DMS 273 (cell line): Measurements from ENCODE around the gene HOXA4.

Source experiments
- DNase-seq: peaks from one replicate; lab custom pipeline; 2025; ENCODE audit not compliant: unreplicated experiment; lab: John Stamatoyannopoulos, UW

Gene HOXA4

DNA sequence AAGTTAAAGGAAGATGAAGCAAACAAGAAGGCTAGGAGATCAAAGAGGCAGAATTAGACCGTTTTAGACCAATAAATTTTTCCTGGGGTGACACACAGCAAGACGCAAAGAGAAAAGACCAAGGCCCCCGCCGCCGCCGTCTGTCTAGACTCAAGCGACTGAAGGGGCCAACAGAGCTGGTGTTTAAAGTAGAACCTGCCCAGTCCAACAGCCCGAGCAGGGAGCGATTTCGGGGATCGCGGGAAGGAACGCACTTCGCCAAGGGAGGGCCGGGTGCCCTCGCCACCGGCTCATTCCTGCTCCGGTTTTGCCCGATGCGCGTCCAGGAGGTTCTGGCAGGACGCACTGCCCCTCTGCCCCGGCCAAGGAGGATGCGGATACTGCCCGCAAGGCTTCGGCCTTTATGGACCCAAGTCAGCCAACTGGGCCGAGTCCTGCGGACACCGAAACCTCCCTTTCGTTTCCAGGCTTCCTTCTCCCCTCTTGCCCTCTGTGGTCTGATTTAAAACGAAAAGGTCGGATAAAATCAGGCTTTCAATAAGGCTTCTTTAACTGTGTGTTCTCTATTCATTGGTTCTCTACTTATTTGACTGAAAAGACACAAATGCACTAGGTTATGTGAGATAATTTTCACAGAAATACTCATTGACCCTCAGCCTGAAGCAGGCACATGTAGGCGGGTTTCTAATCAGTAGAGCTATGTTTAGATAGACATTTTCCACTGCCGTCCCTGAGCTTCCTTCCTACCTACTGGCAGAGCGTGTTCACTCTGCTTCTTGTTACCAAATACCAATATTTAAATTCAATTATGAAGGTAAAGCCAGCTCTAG, 28.1 kb upstream of the HOXA4 start:
- no peak for DNase-seq

DNA sequence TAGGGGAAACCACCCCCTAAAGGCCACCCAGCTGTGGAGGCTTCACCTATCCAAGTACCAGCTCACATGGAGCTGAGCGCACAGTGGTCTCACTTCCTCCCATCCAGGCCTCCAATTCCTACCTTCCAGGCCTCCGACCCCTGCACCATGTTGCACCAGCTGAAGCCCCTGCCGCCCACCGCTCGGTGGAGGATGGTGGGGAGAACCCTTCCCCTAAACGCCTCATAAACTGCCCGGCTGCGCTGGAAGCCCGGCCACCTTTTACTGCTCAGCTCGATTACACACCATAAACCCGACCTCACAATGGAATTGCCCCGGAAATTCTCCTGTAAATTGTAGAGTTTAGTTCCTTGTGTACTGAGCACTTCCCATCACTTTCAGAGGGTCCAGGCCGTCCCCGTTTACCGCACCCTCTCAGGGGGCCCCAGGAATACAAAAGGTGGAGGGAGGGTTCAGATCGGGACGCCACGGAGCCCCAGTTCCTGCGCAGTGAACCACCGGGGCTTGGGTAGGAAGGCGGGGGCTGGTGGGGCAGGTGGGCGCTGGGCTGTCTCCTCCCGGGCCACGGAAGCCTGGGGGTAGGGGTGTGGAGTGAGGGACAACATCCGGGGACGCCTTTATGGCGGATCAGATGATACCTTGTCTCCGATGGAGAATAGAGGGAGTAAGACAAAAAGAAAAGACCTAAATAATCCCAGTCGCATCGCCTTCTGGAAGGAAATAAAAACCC, 27.3 kb upstream of the HOXA4 start:
- no peak for DNase-seq

DNA sequence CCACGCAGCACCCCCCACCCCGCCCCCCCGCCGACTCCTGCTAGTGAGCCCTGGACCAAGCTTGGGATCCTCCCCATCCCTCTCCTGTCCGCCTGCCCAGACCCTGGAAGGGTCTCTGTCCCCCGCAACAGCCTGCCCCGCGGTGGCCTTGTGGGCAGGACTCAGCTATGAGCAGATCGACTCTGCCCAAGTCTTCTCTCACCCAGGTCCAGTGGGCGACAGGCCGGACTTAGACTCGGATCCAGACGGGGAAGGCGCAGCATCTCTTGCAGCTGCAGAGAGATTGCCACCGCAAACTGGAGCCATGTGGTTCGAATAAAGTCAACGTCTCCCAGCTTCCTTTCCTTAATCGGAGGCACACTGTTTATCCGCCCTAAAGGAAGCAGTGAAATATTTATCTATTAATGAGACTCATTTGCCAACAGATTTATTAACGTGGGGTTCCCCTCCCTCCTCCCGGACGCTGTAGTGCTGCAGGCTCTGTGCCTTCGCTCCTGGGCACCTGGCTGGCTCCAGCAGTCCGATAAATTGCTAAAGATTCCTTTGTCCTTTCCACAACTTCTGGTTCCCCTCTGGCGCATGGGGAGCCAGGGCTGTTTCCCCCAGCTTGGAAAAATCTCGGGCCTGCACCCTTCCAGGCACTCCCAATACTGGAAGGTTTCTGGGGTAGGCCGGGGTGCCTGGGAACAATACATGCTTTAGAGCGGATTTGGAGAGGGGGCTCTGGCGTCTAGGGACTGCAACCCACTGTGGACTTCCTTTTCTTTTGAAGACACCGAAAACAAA, 26.6 kb upstream of the HOXA4 start:
- DNase-seq, result peak; percentile 66

DNA sequence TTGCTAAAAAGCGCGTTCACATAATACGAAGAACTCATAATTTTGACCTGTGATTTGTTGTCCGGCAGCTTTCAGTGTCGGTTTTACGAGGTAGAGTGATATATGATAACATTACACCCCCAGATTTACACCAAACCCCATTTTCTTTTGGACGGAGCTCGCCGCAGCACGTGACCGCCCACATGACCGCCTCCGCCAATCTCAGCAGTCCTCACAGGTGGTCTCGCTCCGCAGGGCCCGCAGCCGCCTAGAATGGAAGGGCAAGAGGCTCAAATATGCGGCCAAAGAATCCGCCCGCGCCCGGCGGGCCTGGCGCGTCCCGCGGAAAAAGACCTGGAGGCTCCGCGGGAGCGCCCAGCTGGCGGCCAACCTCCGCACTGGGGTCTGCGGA, 25.9 kb upstream of the HOXA4 start, which contains the start of gene HOXA7:
Gene HOXA7 (minus strand): TSS at position 168 of the 391 bp plus-strand sequence. CDS start 130 bp downstream, at position 38.
- peak; percentile 95 for DNase-seq

DNA sequence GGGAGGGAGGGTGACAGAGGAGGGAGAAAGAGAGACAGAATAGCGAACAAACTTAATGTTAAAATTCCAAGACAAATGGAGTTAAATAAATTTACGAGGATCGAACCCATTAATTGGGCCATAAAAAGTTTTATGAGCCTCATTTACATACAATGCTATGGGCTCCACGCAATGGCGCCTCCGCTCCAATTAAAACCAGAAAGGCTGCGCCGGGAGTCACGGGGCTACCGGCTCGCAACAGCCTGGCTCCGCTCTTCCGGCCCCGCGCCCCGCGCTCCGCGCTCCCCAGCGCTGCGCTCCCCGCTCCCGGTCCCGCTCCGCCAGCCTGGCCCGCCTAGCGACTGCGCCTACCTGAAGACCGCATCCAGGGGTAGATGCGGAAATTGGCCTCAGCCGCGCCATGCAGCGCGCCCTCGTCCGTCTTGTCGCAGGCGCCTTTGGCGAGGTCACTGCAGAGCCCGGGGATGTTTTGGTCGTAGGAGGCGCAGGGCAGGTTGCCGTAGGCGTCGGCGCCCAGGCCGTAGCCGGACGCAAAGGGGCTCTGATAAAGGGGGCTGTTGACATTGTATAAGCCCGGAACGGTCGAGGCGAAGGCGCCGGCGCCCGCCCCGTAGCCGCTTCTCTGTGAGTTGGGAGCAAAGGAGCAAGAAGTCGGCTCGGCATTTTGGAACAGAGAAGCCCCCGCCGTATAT, 25.4 kb upstream of the HOXA4 start:
- peak; percentile 84 for DNase-seq

DNA sequence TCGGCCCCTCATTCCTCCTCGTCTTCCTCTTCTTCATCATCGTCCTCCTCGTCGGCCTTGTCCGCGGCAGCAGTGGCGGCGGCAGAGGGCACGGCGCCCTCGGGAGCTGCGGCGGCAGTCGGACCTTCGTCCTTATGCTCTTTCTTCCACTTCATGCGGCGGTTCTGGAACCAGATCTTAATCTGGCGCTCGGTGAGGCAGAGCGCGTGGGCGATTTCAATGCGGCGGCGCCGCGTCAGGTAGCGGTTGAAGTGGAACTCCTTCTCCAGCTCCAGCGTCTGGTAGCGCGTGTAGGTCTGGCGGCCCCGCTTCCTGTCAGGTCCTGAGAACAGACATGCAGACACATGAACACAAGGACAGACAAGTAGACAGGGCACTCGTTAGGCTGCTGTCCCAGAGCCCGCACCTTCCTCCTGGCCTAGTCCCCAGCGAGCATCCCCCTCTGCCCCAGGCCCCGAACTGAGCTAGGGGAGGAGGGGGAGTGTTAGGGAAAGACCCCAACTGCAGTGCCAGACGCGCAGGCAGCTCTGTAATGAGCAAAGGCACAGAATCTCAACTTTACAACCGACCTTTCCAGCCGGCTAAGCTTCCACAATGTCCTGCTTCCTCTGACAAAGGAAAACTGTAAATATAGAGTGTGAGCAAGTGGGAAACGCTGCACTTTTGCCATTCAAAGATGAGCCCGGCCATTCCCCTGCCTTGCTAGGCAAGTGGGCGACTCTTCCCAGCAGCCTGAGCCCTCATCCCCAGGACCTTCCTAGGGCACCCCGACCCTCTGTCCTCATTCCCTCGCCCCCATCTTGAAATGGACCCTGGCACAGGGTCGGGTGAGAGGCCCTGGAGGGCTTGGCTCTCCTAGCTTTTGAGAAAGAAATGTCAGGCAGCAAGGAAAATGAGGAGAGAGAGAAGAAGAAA, 24.6 kb upstream of the HOXA4 start:
- DNase-seq, result peak; percentile 51

DNA sequence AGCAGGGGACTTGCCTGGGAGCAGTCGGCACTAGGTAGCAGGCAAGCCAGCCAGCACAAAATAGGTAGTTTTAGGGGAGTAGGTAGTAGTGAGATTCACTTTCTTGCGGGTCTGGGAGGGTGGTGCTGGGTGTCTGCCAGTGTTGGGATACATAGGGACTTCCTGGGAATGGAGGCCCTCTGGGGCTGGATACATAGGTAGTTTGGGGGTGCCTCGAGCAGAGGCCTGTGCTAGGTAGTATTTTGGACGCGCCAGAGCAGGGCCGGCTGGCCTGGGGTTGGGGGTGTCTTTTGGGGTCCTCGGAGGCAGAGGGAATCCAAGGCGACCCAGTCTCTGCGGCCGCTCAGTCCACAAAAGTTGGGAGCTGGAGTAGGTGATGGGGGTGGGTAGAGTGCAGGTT, 23.8 kb upstream of the HOXA4 start:
- no peak for DNase-seq

DNA sequence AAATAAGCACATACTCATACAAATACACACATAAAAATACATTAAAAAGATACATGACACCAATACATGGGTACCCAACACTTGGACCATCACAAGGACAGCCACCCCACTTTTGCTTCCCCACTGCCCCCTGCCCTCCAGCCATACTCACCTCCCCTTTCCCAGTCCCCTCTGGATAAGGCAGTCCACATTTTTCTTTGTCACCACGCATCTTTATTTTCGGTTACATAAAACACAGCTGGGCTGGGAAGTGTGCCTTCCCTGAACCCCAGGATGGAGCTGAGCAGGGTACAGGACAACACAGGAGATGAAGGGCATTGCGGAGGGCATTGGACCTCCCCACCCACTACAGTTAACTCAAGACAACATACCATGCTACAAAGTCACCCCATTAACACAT, 23.0 kb upstream of the HOXA4 start:
- no peak for DNase-seq

DNA sequence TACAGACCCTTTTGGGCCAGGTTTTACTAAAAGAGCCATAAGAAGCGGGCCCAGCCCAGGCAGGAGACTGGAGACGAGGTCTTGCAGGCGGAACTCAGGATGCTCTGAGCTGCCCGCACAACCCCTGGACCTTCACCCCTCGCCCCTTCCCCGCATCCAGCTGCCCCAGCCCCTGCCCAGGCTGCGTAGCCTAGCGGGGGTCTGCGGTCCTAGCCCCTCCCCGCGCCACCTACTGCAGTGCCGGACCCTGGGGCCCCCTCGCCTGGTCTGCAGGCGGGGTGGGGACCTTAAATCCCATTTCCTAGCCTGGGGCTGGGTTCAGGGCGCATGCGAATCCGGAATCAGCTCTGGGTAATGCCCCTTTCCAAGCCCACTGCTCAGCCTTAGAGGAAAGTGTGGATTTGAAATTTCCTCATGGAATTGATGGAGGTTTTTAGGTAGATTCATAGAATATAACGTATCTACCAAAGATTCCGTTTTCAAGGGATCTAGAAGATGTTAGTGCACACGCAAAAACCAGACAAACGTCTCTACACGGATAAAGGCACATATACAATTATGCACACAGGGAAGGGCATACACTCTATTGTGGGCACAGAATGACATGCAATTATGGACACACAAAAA, 22.4 kb upstream of the HOXA4 start:
- no peak for DNase-seq

DNA sequence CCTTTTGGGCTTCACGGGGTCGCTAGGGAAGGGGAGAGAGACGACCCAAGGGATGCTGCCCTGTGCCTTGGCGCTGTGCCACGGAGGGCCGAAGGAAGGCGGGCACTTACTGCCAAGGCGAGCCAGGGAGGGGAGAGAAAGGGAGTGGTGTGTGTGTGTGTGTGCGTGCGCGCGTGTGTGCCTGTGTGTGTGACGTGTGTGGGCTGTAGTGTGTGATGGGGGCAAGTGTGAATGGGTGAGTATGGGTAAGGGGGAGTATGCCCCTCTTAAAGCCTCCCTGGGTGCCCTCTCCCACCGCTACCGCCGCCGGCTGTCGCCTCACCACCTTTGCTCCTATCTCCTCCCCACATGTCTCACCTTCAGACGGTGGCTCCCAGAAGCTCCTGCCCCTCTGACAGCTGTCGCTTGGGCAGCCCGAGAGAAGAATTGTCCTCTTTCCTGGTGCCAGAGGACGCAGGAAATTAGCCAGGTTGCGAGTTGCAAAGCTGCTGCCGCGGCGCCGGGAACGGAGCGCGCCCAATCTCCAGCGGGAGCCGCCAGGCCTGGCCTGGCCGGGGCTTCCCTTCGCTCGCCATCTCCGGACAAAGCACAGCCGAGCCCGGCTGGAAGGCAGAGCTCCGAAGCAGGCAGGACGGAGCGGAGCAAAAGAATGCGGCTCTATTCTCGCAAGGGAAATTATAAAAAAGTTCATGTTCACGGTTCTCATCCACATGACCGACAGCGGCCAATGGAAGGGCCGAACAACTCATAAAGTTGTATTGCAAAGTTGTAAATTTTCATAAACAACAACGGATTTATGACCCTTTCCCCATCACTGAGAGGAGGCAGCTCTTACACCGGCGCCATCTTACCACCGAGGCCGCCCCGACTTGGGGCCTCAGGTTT, 21.6 kb upstream of the HOXA4 start, which contains the start of gene HOXA3:
Gene HOXA3 (minus strand): TSS at position 653 of the 885 bp plus-strand sequence. CDS start 41,943 bp downstream, outside the sequence.
- no peak for DNase-seq

DNA sequence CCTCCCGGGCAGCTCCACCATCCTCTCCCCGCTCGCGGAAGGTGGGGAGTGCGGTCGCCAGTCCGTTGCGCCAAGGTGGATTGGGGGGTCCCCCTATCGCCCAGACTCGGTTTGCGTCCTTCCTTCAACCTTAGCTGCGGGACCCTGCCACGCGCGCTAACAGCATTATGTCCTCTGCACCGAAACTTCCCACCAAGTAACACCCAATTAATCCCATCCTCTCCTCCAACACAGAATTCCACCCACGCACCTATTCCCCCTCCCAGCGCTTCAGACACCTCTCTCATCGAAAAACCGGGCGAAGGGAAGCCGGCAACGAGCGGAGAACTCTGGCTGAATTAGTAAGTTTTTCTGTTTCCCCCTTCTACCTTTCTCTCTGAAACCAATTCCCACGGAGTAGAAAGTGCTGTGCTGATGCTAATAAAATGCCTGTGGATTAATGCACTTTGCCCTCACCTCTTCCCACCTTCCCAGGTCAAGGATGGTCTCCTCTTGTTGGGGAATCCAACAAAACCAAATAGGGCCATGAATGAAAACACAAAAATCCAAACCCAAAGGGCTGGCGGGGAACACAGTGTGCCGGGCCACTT, 20.9 kb upstream of the HOXA4 start:
- peak; percentile 41 for DNase-seq

DNA sequence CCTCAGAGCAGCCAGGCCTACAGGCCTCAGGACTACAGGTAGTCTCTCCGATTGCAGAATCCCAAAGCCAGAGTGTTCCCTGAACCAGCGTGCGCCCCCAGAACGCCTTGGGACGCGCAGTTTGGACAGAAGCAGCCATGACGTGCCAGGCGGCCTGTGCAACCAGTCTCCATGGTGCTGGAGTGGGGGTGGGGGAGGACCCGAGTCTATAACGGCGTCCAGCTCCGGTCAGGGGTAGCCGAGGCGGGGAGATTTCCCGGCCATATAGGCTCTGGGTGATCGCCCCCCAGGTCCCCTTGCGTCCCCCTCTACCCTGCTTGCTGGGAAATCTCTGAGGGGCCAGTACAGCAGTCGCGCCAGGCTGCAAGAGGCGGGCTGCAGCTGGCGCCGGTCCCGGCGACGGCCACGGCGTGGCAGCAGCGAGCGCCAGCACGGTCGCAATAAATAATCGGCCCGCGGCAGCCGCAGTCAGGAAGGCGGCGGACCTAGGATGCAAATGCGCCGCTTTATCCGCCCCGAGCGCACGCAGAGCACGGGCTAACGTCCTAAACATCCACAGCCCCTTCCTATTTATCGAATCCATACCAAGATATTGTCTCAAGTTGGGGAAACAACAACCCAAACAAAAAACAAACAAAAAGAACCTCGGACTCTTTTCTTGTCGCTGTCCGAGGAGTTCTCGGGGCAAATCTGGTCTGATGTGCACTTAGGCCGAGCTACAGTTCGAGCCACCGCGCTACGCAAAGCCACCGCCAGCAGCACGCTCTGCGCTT, 20.2 kb upstream of the HOXA4 start:
- peak; percentile 91 for DNase-seq

DNA sequence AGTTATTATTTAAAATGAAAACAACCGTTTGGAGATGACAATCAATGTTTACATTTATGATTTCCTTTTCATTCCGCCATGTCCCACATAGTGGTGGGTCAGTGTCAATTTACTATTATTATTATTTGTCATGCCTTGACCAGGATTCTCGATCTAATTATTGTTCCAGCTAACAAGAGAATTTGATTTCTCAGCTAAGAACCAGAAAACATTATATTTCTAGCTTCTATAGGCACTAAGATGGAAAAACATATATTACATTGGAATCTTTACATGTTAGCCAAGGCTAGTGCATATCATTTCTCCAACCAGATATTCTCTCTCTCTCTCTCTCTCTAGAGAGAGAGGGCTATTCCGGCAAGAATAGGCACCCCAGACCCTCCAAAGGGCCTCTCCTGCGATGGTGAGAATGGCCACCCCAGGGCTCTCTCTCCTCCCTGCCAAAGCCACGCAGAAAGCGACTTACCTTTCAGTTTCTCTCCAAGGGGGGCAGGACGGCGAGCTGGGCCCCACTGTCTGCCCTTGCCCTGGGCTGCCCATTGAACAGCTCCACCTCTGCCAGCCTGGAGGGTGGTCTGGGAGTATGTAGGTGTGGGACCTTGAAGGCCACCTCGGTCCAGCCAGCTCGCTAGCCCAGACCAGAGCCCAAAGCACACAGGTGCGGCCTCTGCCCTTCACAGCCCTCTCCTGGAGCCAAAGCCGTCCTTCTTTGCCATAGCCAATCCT, 19.4 kb upstream of the HOXA4 start:
- peak; percentile 62 for DNase-seq

DNA sequence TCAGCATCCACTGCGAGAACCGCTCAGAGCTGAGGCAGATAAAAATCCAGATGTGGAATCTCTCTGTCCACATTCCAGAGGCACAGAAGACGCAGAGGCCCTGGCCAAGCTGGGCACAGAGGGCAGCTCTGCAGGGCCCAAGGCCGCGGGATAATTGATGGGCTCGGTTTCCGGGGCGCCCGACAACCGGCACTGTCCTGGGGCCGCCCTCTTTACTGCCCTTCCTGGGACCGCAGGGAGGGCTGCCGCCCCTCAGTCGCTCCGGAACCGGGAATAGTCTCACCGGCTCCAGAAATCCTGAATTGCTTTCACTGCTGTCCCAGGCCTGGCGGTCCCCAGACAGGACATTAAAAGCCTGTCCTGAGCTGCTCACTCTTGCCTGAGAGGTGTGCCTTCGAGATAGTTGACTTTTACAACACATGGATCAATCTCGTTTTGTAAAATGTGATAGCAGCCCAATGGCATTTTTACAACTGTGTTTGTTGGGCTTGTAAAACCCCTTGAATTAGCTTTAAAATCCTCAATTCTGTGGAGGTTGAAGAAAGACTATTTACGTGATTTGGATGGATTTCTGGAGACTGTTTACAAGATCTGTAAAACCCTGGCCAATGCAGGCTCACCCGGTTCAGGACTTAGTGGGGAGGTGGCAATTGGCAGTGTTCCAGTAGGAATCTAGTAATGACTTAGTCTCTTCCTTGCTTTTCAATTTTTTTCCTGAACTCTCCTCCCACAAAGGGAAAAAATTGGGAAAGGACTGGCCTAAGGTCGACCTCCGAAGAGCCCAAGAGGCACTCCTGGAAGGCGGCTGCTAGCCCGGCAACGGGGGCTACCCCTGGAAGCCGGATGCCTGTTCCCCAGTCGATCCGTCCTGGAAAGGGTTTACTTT, 18.4 kb upstream of the HOXA4 start:
- peak; percentile 54 for DNase-seq

DNA sequence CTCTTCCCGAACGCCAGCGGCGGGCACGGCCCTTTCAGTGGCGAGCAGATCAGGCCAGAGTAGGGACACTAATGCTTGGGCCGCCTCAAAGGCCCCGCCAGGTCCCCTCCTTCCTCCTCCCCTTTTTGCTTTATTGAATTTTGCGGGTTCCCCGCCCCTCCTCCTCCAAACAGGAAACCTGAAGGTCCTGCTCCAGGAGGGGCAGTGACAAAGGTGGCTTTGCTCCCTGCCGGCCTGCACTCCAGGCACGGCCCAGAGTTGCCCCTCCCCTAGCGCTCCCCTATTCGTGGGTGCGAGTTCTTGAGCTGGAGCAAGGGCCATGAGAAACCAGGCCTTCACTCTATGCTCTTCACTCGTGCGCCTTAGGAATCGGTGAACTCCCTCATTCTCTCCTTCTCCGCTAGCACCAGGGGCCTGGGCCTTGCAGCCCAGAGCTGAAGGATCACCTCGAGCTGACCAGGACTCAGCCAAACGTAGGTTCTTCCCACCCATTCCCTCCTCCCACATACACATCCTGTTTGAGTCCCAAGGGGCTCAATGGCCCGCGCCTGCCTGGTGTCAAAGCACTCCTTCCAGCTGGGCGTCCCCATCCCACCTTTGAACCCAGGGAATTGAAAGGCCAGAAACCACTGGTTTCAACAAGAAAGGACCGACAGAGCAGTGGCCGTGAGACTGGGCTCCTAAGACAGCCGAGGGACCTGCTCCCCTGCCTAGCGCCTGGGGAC, 17.6 kb upstream of the HOXA4 start:
- no peak for DNase-seq
